Ovary (tissue), 3 donors: ENCODE measurements around the gene ANKRD65.

Experiments
- CTCF ChIP-seq, 3 donors: fragments of 450-650 bp in 2 of 3; fragments of 200-600 bp in 1 of 3; IDR thresholded peaks; one replicate each; pipeline versions ENCODE4 v1.5.1 to v1.8.0; 2016 to 2022; ENCODE audit warnings: antibody characterized with exemption in 3 of 3, mild to moderate bottlenecking in 1 of 3
- POLR2A ChIP-seq: fragments of 450-650 bp; IDR thresholded peaks from one replicate; pipeline ENCODE4 v1.6.1; 2017; ENCODE audit warnings: antibody characterized with exemption, mild to moderate bottlenecking, moderate library complexity
- donor health status: DM: no; HTN: no; CAD: no.

- TF ChIP-seq CTCF (IDR thresholded peaks at IDR 0.05) = no peak
- no peak for TF ChIP-seq POLR2A
Observed at GRCh38 chr1:1427820-1428148, 6.7 kb upstream of the ANKRD65 start.
